DOHH2 (cell line): ENCODE measurements around the gene ZDHHC5.

Experiments used
- EZH2phosphoT487 ChIP-seq: fragments of 200-600 bp; sonication (generic); IDR thresholded peaks from 2 replicates; pipeline ENCODE4 v1.6.1; 2017; ENCODE audit warnings: borderline replicate concordance, mild to moderate bottlenecking, antibody characterized with exemption, low read length, moderate library complexity, mixed read lengths
- TF ChIP-seq, protein P1 (sequence below): fragments of 200-600 bp; sonication (generic); IDR thresholded peaks from one replicate; pipeline ENCODE4 v1.5.1; 2014; ENCODE audit warnings: antibody characterized with exemption, mild to moderate bottlenecking, low read depth, low read length; ENCODE audit not compliant: poor library complexity, severe bottlenecking

DNA sequence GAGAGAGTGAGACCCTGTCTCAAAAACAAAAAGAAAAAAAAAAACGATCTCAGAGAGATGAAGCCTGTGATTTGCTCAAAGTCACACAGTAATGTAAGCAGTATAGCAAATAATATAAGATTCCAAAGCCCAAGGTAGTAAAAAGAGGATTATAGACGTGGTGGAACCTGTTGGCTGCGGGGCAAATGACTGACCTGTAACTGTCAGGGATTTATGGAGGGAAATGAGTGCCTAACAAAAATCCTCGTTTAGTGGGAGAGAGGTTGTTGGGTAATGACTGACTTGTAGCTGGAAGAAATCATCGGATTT is 11.1 kb upstream of the ZDHHC5 start:
- TF ChIP-seq, protein P1, sequence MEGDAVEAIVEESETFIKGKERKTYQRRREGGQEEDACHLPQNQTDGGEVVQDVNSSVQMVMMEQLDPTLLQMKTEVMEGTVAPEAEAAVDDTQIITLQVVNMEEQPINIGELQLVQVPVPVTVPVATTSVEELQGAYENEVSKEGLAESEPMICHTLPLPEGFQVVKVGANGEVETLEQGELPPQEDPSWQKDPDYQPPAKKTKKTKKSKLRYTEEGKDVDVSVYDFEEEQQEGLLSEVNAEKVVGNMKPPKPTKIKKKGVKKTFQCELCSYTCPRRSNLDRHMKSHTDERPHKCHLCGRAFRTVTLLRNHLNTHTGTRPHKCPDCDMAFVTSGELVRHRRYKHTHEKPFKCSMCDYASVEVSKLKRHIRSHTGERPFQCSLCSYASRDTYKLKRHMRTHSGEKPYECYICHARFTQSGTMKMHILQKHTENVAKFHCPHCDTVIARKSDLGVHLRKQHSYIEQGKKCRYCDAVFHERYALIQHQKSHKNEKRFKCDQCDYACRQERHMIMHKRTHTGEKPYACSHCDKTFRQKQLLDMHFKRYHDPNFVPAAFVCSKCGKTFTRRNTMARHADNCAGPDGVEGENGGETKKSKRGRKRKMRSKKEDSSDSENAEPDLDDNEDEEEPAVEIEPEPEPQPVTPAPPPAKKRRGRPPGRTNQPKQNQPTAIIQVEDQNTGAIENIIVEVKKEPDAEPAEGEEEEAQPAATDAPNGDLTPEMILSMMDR = no peak
- no peak for TF ChIP-seq EZH2phosphoT487
